ENCODE results near the gene EHHADH.
"Not testable (repeated sequence)": the region's sequence is repeated elsewhere in the genome, so short reads cannot be mapped to it uniquely, and the experiment has no call there.

The EHHADH gene

GRCh38 chr3:185251272-185251671 lies 2.6 kb downstream of the EHHADH start:
- DNase-seq (ENCODE audit: low spot score), result no peak

- DNase-seq (ENCODE audit: low spot score), result no peak
These were observed 3.2 kb downstream of the EHHADH start for GRCh38 chr3:185250653-185251052.

- DNase-seq (ENCODE audit: low spot score), result peak; percentile 13
These were observed 3.6 kb downstream of the EHHADH start for GRCh38 chr3:185250247-185250646.

- DNase-seq (ENCODE audit: low spot score), result no peak
These were observed 11.2 kb downstream of the EHHADH start for GRCh38 chr3:185242642-185243041.

- no peak for DNase-seq (ENCODE audit: low spot score)
These were observed 16.9 kb downstream of the EHHADH start for GRCh38 chr3:185236969-185237368.

GRCh38 chr3:185233328-185233727 lies 20.5 kb downstream of the EHHADH start:
- no peak for DNase-seq (ENCODE audit: low spot score)

- DNase-seq (ENCODE audit: low spot score), result not testable (repeated sequence)
These were observed 27.3 kb downstream of the EHHADH start for GRCh38 chr3:185226526-185226925.

- DNase-seq (ENCODE audit: low spot score), result peak; percentile 67
These were observed 28.3 kb downstream of the EHHADH start for GRCh38 chr3:185225523-185225922.

- DNase-seq (ENCODE audit: low spot score), result no peak
These were observed 28.8 kb downstream of the EHHADH start for GRCh38 chr3:185225080-185225479.

- DNase-seq (ENCODE audit: low spot score), result no peak
These were observed 32.6 kb downstream of the EHHADH start for GRCh38 chr3:185221203-185221602.

GRCh38 chr3:185216607-185216958 lies 37.3 kb downstream of the EHHADH start:
- DNase-seq (ENCODE audit: low spot score), result no peak

GRCh38 chr3:185215873-185216606 lies 37.8 kb downstream of the EHHADH start:
- no peak for DNase-seq (ENCODE audit: low spot score)

- DNase-seq (ENCODE audit: low spot score), result no peak
These were observed 41.3 kb downstream of the EHHADH start for GRCh38 chr3:185212559-185212958.

GRCh38 chr3:185212086-185212485 lies 41.8 kb downstream of the EHHADH start:
- DNase-seq (ENCODE audit: low spot score), result no peak

GRCh38 chr3:185210621-185211142 lies 43.2 kb downstream of the EHHADH start:
- DNase-seq (ENCODE audit: low spot score), result no peak

GRCh38 chr3:185208823-185209222 lies 45.0 kb downstream of the EHHADH start:
- no peak for DNase-seq (ENCODE audit: low spot score)

- peak; percentile 26 for DNase-seq (ENCODE audit: low spot score)
These were observed 45.7 kb downstream of the EHHADH start for GRCh38 chr3:185207931-185208746.

- DNase-seq (ENCODE audit: low spot score), result no peak
These were observed 46.4 kb downstream of the EHHADH start for GRCh38 chr3:185207481-185207880.

GRCh38 chr3:185205865-185206264 lies 48.0 kb downstream of the EHHADH start:
- DNase-seq (ENCODE audit: low spot score), result no peak

- DNase-seq (ENCODE audit: low spot score), result no peak
These were observed 49.0 kb downstream of the EHHADH start for GRCh38 chr3:185204894-185205293.

- DNase-seq (ENCODE audit: low spot score), result peak; percentile 75
These were observed 53.2 kb downstream of the EHHADH start for GRCh38 chr3:185200639-185201038.

GRCh38 chr3:185199671-185200070 lies 54.2 kb downstream of the EHHADH start:
- DNase-seq (ENCODE audit: low spot score), result no peak

- peak; percentile 15 for DNase-seq (ENCODE audit: low spot score)
These were observed 54.6 kb downstream of the EHHADH start for GRCh38 chr3:185199206-185199605.
